A549 treated with AZD9567 at 1 μM for 4 hours (cell line): ENCODE results near the gene LIMS3. TPM values are rescaled to one million over a fixed set of nuclear protein-coding genes. Genes with fewer than 3 reads are reported as not detected.

Source experiments
- total RNA-seq: library from RNA; stranded (reverse); fragments of 200-300 nt; extraction: Qiagen RNA extraction; gene quantifications from 5 replicates; pipeline ENCODE4 v1.2.3, GENCODE V29; 2022; ENCODE audit not compliant: insufficient read depth

Gene LIMS3
- not detected in 5 replicates for total RNA-seq

GRCh38 chr2:109898462-109899336 is at the start of gene LIMS3:
Gene LIMS3 (plus strand): TSS chr2:109898688. CDS start chr2:109898729, 41 bp downstream.

Other genes with a start within 250 kb of the LIMS3 start
- 4.7 to 9.0 TPM (median 6.9 TPM) in 5 replicates for gene RGPD5, start 104.4 kb upstream of the LIMS3 start, total RNA-seq
- gene MALL, start 217.1 kb downstream of the LIMS3 start, total RNA-seq: 134 to 147 TPM (median 139 TPM) in 5 replicates